ENCODE results near the gene DOC2B.
"Not testable (repeated sequence)": the region's sequence is repeated elsewhere in the genome, so short reads cannot be mapped to it uniquely, and the experiment has no call there.

DOC2B gene

DNA sequence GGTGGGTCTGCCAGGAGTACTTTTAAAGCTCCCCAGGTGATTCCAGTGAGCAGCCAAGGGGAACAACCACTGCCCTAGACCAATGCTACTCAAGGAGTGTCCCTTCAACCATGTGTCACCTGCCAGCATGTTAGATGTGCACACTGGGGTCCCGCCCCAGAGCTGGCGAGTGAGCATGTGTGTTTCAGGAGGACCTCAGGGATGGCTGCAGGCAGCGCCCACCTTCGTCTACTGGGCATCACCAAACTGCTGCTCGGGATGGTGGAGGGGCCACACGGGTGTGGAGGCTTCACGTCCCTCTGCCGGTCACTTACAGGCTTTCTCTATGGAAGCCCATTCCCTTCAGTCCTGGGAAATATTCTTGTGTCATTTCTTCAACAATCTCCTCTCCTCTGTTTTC, 29.0 kb upstream of the DOC2B start:
- no peak for DNase-seq

DNA sequence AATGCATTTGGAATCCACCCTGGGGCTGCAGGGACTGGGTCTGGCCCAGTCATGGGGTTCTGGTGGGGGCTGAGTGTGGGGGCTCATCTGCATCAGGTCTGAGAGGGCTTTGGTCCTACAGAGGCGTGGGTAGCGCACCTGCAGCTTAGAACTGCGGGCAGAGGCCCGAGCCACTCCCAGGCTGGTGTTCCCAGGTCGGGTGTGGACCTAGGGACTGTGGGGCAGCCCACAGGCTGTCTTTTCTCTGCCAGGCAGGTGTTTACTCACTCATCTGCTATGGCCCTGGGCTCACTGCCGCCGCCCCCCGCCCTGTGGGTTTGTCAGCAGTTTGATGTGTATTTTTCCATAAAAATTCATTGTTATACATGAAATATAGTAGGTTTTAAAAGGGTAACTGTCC, 27.0 kb upstream of the DOC2B start:
- DNase-seq: no peak

DNA sequence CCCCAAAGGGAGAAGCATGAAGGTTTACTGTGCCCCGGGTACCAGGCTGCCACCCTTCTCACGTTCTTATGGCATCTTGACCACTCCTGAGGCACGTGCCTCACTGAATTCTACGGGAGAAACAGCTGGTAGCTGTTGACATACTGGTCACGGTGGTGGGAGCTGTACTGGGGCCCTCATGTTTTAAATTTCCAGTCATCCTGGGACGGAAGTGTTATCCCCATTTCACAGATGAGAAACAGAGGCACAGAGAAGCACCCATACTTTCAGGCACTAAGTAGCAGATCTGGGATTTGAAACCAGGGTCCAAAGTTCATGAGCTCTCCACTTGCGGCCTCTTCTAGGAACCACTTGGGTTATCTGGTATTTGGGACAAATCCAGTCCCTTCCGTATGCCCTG, 26.3 kb upstream of the DOC2B start:
- DNase-seq: no peak

DNA sequence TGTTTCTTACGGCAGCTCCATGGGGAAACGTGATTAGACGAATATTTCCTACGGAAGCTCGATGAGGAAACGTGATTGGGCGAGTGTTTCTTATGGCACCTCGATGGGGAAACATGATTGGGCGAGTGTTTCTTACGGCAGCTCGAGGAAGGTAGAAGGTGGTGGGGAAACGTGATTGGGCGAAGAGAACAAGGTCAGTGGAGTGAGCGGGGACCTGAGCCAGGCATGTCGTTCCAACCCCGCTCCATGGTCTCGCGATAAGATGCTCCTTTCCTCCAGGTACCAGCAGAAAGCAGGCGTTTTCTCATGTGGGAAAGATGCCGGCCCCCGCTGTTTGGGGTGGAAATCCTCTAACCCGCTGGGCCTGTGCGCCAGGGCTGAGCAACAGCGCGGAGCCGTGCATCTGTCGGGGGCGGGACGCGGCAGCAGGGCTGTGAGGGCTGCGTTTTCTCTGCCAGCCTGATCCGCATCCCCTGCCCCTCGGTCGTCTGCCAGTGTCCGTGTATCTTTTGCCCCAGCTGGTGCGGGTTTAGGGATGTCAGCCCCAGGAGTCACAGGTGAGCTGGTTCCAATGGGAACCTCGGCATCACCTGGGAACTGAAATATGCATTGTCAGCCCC, 25.6 kb upstream of the DOC2B start:
- no peak for DNase-seq

DNA sequence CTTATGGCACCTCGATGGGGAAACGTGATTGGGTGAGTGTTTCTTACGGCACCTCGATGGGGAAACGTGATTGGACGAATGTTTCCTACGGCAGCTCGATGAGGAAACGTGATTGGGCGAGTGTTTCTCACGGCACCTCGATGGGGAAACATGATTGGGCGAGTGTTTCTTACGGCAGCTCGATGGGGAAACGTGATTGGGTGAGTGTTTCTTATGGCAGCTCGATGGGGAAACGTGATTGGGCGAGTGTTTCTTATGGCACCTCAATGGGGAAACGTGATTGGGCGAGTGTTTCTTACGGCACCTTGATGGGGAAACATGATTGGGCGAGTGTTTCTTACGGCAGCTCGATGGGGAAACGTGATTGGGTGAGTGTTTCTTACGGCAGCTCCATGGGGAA, 25.0 kb upstream of the DOC2B start:
- DNase-seq: not testable (repeated sequence)

DNA sequence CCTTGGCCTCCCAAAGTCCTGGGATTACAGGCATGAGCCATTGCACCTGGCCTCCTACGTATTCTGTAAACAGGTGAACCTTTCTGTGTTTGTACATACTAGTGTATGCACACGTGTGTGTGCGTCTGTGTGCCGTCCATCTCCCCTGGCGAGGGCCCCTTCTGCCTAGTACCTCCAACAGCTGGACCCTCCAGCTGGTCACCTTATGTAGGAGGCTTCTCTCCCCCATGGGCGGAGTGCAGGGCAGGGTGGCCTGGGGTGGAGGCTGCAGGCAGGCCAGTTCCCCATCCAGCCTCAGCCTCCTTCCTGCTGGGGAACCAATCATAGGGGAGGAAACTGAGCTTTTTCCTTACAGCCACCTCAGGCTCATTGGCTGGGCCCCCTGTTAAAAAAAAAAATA, 24.4 kb upstream of the DOC2B start:
- no peak for DNase-seq

DNA sequence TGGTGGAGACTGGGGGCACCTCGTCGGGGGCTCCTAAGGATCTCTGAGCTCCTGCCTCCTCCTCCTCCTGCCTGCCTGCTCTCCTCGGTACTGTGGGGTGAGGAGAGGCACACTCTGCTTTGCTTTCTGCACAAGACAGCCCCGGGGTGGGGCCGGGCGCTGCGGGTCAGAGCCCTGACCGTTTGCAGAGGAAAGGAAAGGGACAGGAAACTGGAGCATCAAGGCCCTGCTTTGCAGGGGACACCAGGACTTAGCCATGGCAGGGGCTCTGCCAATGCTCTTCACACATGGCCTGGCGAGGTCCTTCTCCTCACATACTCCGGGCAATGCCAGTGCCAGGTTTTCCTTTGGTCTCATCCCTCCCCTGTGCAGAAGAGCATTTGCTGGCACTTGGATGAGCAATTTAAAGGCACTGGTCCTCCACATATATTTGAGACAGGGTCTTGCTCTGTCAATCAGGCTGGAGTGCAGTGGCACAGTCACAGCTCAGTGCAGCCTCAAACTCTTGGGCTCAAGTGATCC, 23.8 kb upstream of the DOC2B start:
- DNase-seq: no peak

DNA sequence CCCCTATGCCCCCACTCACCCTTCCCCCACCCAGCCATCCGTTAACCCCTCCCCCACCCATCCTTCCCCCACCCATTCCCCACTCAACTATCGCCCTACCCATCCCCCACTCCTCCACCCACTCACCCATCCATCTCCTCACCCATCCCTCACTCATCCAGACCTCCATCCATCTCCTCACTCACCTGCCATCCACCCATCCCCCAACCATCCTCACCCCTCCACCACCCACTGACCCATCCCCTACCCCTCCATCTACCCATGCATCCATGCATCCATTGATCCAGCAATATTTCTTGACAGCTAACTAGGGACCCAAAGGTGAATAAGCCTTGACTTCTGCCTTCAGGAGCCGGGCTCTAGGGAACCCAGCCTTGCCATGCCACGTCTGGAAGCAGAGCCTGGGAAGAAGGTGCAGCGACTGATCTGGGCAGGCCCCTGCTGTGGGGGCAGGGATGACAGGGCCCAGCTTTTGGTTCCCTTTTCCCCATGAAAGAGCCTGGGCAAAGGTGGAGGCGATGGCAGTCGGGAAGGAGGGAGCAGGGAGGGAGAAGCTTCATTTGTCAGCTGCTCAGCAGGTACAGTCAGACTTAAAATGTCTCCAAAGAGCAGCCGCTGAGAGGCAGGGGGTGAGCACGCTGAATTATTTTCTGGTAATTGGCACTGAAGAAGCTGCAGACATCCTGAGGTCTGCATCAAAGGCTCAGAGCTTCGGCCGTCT, 23.1 kb upstream of the DOC2B start:
- DNase-seq: no peak

DNA sequence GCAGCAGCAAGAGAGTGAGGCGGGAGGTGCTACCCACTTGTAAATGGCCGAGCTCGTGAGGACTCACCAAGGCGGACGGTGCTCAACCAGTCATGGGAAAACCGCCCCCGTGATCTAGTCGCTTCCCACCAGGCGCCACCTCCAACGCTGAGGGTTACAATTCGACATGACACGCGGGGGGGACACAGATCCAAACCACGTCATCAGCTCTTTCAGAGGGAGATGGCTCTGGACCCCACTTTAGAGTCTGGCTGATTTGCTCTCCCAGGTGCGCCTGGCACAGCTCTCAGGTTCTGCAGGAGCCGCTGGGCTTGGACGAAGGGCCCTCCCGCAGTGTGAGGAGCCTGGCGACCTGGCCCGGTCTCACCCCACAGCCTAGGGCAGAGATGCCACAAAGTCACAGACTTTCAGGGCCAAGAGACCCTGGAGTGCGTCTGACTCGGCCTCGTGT, 21.1 kb upstream of the DOC2B start:
- no peak for DNase-seq

DNA sequence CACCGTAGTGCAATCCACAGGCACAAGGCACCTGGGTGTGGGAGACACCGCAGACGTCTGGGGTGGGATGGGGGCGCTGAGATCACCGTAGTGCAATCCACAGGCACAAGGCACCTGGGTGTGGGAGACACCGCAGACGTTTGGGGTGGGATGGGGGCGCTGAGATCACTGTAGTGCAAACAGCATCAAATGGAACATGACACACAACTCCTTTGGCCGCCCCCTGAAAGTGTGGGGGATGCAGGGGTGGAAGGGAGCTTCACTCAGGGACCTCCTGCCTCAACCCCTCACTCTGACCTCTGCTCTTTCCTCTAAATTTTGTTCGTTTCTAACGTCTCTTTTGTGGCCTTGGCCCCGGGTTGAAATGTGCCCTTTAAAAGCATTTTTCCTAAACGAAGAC, 20.3 kb upstream of the DOC2B start:
- DNase-seq: not testable (repeated sequence)

DNA sequence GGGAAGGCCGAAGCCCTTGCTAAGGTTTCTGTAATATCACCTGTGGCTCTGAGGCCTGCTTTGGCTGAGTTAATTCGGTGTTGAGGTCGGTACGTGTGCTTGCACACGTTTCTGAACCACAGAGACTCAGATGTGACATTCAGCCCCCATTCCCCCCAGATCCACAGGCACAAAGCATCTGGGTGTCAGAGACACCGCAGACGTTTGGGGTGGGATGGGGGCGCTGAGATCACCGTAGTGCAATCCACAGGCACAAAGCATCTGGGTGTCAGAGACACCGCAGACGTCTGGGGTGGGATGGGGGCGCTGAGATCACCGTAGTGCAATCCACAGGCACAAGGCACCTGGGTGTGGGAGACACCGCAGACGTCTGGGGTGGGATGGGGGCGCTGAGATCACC, 19.8 kb upstream of the DOC2B start:
- DNase-seq: not testable (repeated sequence)

DNA sequence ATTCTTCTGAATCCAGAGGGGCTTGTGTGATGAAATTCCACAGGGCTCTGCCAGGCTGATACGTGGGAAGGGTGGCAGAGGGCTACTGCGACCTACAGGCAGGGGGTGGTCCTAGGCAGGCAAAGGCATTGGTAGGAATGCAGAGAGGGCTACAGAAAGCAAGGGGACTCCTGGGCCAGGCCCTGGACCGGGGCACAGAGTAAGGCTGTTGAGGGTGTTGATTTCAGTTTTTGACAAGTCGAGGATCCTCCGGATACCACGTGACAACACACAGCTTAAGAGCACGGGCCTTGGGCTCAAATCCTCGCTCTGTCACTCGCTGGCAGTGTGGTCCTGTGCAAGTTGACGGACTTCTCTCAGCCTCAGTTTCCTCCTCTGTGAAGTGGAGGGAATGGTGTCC, 19.1 kb upstream of the DOC2B start:
- no peak for DNase-seq

DNA sequence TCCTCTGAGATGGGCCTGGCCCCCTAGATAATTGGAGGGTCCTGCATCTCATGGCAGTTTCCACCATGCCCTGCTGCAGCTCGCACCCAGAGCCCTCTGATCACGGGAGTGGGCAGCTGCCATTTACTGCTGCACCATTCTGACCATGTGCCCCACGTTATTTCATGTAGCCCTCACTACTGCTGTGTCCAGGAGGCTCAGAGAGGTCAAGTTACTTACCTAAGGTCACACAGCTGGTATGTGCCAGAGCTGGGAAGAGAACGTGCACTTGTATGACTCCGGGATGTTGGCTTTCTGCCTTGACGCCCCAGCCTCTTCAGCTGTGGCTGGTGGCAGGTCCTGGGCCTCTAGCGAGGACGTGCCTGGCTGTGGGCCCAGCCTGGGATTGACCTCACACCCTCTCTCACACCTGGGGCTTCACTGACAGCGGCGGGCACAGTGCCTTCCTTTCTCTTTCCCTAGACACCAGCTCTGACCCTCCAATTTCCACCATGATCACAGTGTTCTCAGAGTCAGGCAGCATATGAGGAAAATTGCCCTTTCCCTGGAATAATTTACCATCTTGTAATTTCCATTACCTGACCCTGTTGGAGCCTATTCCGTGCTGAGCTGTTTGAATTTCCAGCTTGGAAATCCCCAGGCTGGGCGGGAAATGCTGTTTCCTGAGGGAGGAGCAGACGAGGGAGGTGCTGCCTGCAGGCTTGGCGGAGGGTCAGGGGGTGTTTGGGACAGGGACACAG, 18.5 kb upstream of the DOC2B start:
- no peak for DNase-seq

DNA sequence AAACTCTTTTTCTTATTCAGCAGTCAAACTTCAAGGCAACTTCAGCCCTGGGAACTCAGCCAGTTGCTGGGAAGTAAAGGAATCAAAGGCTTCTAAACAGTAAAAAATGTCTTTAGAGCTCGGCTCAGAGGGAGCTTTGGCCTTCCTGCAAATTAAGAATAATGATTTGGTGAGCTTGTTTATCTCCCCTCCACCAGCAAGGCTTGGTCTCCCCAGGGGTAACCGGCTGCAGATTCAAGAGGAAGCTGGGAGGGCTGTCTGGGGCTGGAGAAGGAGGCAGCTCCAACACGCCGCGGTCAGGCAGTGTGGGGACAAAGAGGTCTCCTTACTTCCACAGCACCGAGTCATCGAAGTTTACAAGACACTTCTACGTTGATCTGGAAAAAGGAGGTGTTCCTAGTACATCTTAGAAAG, 17.7 kb upstream of the DOC2B start:
- no peak for DNase-seq

DNA sequence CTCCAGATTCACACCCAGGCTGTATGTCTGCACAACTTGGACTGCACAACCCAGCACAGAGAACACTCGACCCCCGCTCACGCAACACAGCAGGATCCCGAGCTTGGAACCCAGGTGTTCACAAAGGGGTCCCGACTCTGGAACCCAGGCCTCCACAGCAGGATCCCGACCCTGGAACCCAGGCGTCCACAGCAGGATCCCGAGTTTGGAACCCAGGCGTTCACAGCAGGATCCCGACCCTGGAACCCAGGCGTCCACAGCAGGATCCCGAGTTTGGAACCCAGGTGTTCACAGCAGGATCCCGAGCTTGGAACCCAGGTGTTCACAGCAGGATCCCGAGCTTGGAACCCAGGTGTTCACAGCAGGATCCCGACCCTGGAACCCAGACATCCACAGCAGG, 16.8 kb upstream of the DOC2B start:
- not testable (repeated sequence) for DNase-seq

DNA sequence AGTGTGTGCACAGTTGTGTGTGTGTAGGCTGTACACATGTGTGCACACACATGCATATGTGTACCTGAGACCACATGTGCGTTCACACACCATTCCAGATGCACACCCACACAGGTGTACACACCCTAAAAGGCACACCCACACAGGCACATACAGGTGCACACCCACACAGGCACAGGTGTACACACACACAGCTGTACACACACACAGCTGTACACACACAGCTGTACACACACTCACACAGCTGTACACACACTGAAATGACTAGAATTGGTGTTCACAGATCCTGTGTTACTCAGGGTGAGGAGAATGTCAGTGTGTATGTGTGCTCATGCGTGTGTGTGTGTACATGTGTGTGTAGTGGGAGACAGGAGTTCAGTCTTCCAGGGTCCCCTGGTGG, 15.9 kb upstream of the DOC2B start:
- no peak for DNase-seq

DNA sequence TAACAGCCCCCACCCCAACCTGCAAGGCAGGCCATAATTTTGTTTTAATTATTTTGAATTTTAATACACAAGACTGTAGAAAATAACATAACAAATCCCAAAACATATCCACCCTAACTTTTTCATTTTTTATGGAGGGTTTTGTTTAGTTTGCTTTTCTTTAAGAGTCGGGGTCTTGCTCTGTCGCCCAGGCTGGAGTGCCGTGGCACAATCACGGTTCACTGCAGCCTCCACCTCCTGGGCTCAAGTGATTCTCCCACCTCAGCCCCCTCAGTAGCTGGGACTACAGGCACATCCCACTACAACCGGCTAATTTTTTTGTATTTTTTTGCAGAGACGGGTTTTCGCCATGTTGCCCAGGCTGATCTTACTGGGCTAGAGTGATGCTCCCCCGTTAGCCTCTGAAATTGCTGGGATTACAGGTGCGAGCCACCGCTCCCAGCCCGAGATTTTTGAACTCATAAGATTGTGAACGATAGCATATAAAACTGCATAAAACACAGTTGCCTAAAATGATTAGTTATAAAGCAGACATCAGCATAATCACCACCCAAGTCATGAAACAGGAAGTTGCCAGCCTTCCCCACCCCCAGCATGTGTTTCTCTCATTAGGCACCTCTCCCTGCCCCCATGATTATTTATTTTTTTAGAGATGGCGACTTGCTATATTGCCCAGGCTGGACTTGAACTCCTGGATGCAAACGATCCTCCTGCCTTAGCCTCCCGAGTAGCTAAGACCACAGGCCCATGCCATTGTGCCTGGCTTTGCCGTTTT, 13.6 kb upstream of the DOC2B start:
- DNase-seq: no peak

DNA sequence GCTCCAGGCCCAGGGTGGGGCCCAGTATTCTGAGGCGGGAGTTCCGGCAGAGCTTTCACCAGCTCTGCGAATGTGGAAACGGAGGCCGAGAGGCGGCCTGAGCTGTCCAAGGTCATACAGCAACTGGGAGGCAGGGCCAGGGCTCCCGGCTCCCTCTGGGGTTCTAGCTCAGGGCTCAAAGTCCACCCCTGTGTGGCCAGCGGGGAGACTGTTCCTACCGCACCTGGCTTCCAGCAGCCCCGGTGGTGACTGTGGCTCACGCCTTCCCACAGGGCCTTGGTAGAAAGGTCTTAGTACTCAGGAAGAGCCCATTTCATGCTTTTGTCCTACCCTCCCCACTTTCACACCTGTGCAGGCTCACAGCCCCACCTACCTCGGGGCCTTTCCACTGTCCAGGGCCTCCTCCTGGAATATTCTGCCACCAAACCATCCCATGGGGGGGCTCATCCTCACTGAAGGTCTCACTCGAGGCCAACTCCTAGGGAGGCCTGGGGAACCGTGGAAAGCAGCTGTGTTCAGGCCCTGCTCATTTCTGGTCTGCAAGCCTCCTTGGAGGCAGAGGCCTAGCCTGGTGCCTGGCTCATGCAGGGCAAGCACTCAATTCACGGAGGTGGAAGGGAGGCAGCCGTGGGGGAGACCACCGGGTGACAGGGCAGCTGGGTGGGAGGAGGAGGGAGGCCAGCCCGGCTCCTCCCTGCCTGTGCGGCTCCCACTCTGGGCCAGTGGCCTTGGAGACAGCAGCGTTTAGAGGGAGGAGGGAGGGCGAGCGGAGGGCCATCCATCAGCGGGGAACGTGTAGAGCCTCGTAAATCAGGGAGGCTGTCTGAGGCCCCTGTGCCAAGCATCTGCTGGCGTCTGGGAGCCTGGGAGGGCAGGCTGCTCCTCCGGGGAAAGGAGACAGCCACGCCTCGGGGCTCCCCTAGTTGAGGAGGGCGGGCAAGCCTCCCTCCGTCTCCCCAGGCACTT, 12.7 kb upstream of the DOC2B start:
- DNase-seq: no peak

DNA sequence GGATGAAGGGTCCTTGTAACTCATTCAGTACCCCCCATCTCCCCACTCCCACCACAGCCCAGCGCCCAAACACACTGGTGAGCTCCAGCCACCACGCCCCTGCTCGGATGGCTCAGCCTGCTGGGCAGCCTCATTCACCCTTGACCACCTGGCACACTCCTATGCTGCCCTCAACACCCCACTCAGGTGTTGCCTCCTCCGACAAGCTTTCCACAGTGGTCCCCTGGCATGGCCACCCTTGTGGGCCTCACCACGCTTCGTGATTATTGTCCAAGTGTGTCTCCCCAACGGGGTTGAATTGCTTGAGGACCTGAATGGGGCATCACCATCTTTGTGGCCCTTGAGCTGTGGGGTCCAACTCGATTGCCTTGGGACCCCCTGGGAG, 12.0 kb upstream of the DOC2B start:
- no peak for DNase-seq

DNA sequence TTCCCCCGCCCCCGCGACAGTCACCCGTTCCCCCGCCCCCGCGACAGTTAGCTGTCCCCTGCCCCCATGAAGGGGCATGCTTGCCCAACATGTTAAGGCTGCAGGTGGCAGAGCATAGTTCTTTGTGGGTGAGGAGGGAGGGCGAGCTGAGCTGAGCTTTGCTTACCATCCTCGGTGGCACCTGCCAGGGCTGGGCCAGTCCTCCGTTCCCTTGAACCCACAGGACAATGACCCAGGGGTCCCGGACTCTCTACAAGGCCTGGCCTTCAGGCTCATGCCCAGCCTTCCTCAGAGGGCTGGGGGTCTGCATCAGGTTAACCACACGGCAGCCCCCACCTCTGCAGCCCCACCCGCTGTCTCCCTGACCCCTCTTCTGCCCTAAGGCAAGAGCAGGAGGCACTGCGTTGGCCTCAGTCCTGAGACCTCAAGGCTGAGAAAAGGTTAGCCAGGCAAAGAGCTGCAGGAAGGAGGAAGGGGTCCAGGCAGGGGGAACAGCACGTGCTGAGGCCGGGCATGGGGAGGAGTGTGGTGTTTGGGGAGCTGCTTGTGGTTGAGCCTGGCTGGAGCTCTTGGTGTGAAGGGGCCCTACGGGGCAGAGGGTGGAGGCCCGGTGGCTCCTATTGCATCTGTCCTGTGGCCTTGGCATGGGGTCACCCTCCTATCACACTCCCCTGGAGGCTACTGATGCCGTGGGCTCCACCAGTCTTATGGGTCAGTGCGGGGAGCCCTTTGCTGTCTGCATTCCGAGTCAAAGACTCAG, 11.4 kb upstream of the DOC2B start:
- DNase-seq: no peak

DNA sequence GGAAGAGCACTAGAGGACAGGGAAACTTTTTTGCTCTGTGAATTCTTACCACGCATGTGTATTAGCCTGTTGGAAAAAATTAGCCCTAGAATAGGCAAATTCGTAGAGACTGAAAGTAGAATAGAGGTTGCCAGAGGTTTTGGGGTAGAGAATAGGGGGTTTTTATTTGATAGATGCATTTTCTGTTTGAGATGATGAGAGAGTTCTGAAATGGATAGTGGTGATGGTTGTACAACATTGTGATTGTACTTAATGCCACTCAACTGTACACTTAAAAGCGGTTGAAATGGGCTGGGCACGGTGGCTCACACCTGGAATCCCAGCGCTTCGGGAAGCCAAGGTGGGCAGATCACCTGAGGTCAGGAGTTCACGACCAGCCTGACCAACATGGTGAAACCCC, 8.0 kb upstream of the DOC2B start:
- DNase-seq: no peak
